HepG2 (cell line): ENCODE results near the gene SSH3. TPM values are rescaled to one million over a fixed set of nuclear protein-coding genes. Genes with fewer than 3 reads are reported as not detected.

Experiments used
- CAMTA2 ChIP-seq: sonication (generic); formaldehyde crosslinking; IDR thresholded peaks from 2 replicates; pipeline ENCODE4 v1.4.0; 2020; ENCODE audit warnings: mild to moderate bottlenecking, missing genetic modification reagents, borderline replicate concordance
- CREB1 ChIP-seq, 2 experiments: fragments of 450-650 bp in 1 of 2; IDR thresholded peaks; 2 replicates each; pipeline ENCODE4 v1.6.1; 2016 to 2017; ENCODE audit warnings: control low read depth in 1 of 2, mild to moderate bottlenecking in 1 of 2, missing compliant biosample characterization in 1 of 2, missing genetic modification characterization in 1 of 2
- EED ChIP-seq: sonication (generic); formaldehyde crosslinking; IDR thresholded peaks from 2 replicates; pipeline ENCODE4 v1.5.0; 2020; ENCODE audit warnings: mild to moderate bottlenecking, missing genetic modification reagents
- FOSL1 ChIP-seq: sonication (generic); formaldehyde crosslinking; IDR thresholded peaks from 2 replicates; pipeline ENCODE4 v1.9.0; 2021; ENCODE audit warnings: missing genetic modification reagents, borderline replicate concordance
- FOXO1 ChIP-seq: sonication (generic); formaldehyde crosslinking; IDR thresholded peaks from 2 replicates; pipeline ENCODE4 v1.4.0; 2020; ENCODE audit warnings: missing genetic modification reagents
- GLI4 ChIP-seq: sonication (generic); formaldehyde crosslinking; IDR thresholded peaks from 2 replicates; pipeline ENCODE4 v1.5.1; 2020; ENCODE audit warnings: missing genetic modification reagents, mild to moderate bottlenecking, moderate library complexity, borderline replicate concordance
- HNRNPUL1 ChIP-seq: fragments of 200-400 bp; formaldehyde crosslinking; IDR thresholded peaks from 2 replicates; pipeline ENCODE4 v1.6.1; 2017; ENCODE audit warnings: low read depth, mild to moderate bottlenecking, low read length, moderate library complexity
- JDP2 ChIP-seq: sonication (generic); formaldehyde crosslinking; IDR thresholded peaks from 2 replicates; pipeline ENCODE4 v1.8.1; 2022; ENCODE audit warnings: missing genetic modification reagents, borderline replicate concordance
- MIXL1 ChIP-seq: IDR thresholded peaks from 2 replicates; pipeline ENCODE4 v1.6.1; 2016
- NFIB ChIP-seq: sonication (generic); formaldehyde crosslinking; IDR thresholded peaks from 2 replicates; pipeline ENCODE4 v1.9.0; 2021; ENCODE audit warnings: missing genetic modification reagents, mild to moderate bottlenecking, borderline replicate concordance
- RBAK ChIP-seq: sonication (generic); formaldehyde crosslinking; IDR thresholded peaks from 2 replicates; pipeline ENCODE4 v1.5.1; 2020; ENCODE audit warnings: mild to moderate bottlenecking, missing genetic modification reagents
- REL ChIP-seq: sonication (generic); formaldehyde crosslinking; conservative IDR thresholded peaks from 2 replicates; pipeline ENCODE4 v1.8.0; 2022; ENCODE audit warnings: mild to moderate bottlenecking, missing genetic modification reagents, moderate library complexity
- SNAPC2 ChIP-seq: sonication (generic); formaldehyde crosslinking; IDR thresholded peaks from 2 replicates; pipeline ENCODE4 v1.8.1; 2022; ENCODE audit warnings: mild to moderate bottlenecking, missing genetic modification reagents
- TARDBP ChIP-seq: sonication (generic); formaldehyde crosslinking; IDR thresholded peaks from 2 replicates; pipeline ENCODE4 v1.8.0; 2022; ENCODE audit warnings: mild to moderate bottlenecking, missing genetic modification reagents
- ZBTB38 ChIP-seq: sonication (generic); formaldehyde crosslinking; IDR thresholded peaks from 2 replicates; pipeline ENCODE4 v1.5.1; 2020; ENCODE audit warnings: mild to moderate bottlenecking, missing genetic modification reagents
- ZNF432 ChIP-seq: sonication (generic); formaldehyde crosslinking; IDR thresholded peaks from 2 replicates; pipeline ENCODE4 v1.5.0; 2020; ENCODE audit warnings: missing genetic modification reagents, mild to moderate bottlenecking, borderline replicate concordance
- ZNF556 ChIP-seq: sonication (generic); formaldehyde crosslinking; IDR thresholded peaks from 2 replicates; pipeline ENCODE4 v1.4.0; 2020; ENCODE audit warnings: mild to moderate bottlenecking, missing genetic modification reagents, borderline replicate concordance
- ZNF672 ChIP-seq: sonication (generic); formaldehyde crosslinking; IDR thresholded peaks from 2 replicates; pipeline ENCODE4 v1.8.1; 2022; ENCODE audit warnings: missing genetic modification reagents
- ZNF737 ChIP-seq: sonication (generic); formaldehyde crosslinking; IDR thresholded peaks from 2 replicates; pipeline ENCODE4 v1.5.0; 2020; ENCODE audit warnings: missing genetic modification reagents, mild to moderate bottlenecking, borderline replicate concordance
- ZSCAN12 ChIP-seq: sonication (generic); formaldehyde crosslinking; IDR thresholded peaks from 2 replicates; pipeline ENCODE4 v1.9.0; 2021; ENCODE audit warnings: mild to moderate bottlenecking, missing genetic modification reagents
- ZSCAN22 ChIP-seq: sonication (generic); formaldehyde crosslinking; IDR thresholded peaks from 2 replicates; pipeline ENCODE4 v1.4.0; 2020; ENCODE audit warnings: mild to moderate bottlenecking, missing genetic modification reagents
- polyA plus RNA-seq, 8 experiments: library from polyadenylated mRNA; depleted of rRNA in 3 of 8; stranded (reverse) in 7 of 8; unstranded in 1 of 8; fragments of >200 nt; fragmentation: Illumina TruSeq in 4 of 8; extraction: Trizol in 4 of 8; gene quantifications; 2 replicates each; pipeline versions ENCODE4 v1.2.1 to v1.2.3, GENCODE V29; 2011 to 2016; ENCODE audit warnings: low read depth in 4 of 8, missing spikeins in 1 of 8, mixed read lengths in 1 of 8; ENCODE audit not compliant: insufficient read depth in 1 of 8
- total RNA-seq, 5 experiments: library from RNA; depleted of rRNA; stranded (reverse); fragments of >200 nt; fragmentation: Illumina TruSeq; extraction: Trizol; gene quantifications; 2 replicates each; pipeline ENCODE4 v1.2.3, GENCODE V29; 2016; ENCODE audit warnings: low read depth in 1 of 5
- TF ChIP-seq, protein P1 (sequence below): sonication (generic); formaldehyde crosslinking; IDR thresholded peaks from 2 replicates; pipeline ENCODE4 v1.4.0; 2020; ENCODE audit warnings: missing genetic modification reagents
- TF ChIP-seq, protein P2 (sequence below): IDR thresholded peaks from 2 replicates; pipeline ENCODE4 v1.6.1; 2016; ENCODE audit warnings: low read depth
- TF ChIP-seq, protein P3 (sequence below): sonication (generic); formaldehyde crosslinking; IDR thresholded peaks from 2 replicates; pipeline ENCODE4 v1.4.0; 2020; ENCODE audit warnings: missing genetic modification reagents
- TF ChIP-seq, protein P4 (sequence below): sonication (generic); formaldehyde crosslinking; IDR thresholded peaks from 2 replicates; pipeline ENCODE4 v1.4.0; 2020; ENCODE audit warnings: missing genetic modification reagents

SSH3 gene
- total and polyA plus RNA-seq, 2 of the 13 experiments (the other 11 are each of a cell fraction or from before 2014, with no cell fraction given): 12.4 to 18.8 TPM

DNA sequence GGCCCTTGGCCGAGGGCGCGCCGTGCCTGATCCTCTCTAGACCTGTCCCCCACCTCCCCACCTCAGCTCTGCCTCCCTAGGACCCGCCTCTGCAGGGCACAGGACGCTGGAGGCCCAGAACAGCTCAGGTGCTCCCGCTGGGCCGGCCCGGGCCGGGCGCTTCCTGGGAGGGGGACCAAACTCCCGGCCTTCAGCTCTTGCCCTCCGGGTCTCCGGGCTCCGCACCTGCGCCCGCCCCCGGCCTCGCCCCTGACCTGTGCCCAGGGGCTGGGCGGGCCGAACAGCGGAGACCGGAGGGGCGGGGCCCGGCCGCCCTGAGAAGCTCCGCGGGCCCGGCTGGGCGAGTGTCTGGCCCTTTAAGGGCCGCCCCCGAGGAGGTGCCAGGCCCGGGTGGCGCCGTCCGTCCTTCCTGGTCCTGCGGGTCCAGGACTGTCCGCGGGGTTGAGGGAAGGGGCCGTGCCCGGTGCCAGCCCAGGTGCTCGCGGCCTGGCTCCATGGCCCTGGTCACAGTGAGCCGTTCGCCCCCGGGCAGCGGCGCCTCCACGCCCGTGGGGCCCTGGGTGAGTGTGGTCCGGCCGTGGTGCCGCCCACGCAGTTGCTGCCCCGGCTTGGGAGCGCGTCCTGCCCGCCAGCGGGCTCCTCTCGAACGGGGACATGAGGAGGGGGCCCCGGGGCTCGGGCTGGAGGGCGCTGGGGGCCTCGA lies at the start of gene SSH3 (continued):
- TF ChIP-seq, protein P1, sequence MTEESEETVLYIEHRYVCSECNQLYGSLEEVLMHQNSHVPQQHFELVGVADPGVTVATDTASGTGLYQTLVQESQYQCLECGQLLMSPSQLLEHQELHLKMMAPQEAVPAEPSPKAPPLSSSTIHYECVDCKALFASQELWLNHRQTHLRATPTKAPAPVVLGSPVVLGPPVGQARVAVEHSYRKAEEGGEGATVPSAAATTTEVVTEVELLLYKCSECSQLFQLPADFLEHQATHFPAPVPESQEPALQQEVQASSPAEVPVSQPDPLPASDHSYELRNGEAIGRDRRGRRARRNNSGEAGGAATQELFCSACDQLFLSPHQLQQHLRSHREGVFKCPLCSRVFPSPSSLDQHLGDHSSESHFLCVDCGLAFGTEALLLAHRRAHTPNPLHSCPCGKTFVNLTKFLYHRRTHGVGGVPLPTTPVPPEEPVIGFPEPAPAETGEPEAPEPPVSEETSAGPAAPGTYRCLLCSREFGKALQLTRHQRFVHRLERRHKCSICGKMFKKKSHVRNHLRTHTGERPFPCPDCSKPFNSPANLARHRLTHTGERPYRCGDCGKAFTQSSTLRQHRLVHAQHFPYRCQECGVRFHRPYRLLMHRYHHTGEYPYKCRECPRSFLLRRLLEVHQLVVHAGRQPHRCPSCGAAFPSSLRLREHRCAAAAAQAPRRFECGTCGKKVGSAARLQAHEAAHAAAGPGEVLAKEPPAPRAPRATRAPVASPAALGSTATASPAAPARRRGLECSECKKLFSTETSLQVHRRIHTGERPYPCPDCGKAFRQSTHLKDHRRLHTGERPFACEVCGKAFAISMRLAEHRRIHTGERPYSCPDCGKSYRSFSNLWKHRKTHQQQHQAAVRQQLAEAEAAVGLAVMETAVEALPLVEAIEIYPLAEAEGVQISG (CRISPR knock-in tag): no peak; the same call in none of the 2 replicates
- TF ChIP-seq ZNF432 (no peak), SNAPC2 (CRISPR knock-in tag) (no peak), ZNF556 (0 out of 2 replicates have a peak, but pooled peaks have one; percentile 69), ZSCAN12 (CRISPR knock-in tag) (no peak), EED (no peak; the same call in 1 of the 2 replicates), JDP2 (CRISPR knock-in tag) (no peak), REL (no peak), MIXL1 (no peak), ZNF672 (CRISPR knock-in tag) (no peak), ZSCAN22 (CRISPR knock-in tag) (no peak), HNRNPUL1 (no peak), ZBTB38 (CRISPR knock-in tag) (0 out of 2 replicates have a peak, but pooled peaks have one; percentile 22), RBAK (CRISPR knock-in tag) (no peak), FOSL1 (peak; percentile 26; the same call in 1 of the 2 replicates), TARDBP (no peak; the same call in 1 of the 2 replicates), ZNF737 (CRISPR knock-in tag) (no peak), GLI4 (CRISPR knock-in tag) (no peak), NFIB (CRISPR knock-in tag) (no peak), FOXO1 (CRISPR knock-in tag) (no peak), CAMTA2 (CRISPR knock-in tag) (no peak; the same call in 1 of the 2 replicates), CREB1 (IDR thresholded peaks at IDR 0.05) (no peak), CREB1 (CRISPR knock-in tag; IDR thresholded peaks at IDR 0.05) (no peak)
- TF ChIP-seq, protein P2, sequence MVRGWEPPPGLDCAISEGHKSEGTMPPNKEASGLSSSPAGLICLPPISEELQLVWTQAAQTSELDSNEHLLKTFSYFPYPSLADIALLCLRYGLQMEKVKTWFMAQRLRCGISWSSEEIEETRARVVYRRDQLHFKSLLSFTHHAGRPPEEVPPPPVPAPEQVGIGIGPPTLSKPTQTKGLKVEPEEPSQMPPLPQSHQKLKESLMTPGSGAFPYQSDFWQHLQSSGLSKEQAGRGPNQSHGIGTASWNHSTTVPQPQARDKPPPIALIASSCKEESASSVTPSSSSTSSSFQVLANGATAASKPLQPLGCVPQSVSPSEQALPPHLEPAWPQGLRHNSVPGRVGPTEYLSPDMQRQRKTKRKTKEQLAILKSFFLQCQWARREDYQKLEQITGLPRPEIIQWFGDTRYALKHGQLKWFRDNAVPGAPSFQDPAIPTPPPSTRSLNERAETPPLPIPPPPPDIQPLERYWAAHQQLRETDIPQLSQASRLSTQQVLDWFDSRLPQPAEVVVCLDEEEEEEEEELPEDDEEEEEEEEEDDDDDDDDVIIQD: no peak
- TF ChIP-seq, protein P3, sequence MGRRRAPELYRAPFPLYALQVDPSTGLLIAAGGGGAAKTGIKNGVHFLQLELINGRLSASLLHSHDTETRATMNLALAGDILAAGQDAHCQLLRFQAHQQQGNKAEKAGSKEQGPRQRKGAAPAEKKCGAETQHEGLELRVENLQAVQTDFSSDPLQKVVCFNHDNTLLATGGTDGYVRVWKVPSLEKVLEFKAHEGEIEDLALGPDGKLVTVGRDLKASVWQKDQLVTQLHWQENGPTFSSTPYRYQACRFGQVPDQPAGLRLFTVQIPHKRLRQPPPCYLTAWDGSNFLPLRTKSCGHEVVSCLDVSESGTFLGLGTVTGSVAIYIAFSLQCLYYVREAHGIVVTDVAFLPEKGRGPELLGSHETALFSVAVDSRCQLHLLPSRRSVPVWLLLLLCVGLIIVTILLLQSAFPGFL: no peak
- TF ChIP-seq, protein P4, sequence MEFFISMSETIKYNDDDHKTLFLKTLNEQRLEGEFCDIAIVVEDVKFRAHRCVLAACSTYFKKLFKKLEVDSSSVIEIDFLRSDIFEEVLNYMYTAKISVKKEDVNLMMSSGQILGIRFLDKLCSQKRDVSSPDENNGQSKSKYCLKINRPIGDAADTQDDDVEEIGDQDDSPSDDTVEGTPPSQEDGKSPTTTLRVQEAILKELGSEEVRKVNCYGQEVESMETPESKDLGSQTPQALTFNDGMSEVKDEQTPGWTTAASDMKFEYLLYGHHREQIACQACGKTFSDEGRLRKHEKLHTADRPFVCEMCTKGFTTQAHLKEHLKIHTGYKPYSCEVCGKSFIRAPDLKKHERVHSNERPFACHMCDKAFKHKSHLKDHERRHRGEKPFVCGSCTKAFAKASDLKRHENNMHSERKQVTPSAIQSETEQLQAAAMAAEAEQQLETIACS: no peak
